Hepatocyte (in vitro differentiated cells): ENCODE data around the gene APOOL.

Experiments used
- CTCF ChIP-seq: fragments of 200-600 bp; sonication (generic); IDR thresholded peaks from 2 replicates; pipeline ENCODE4 v1.5.1; 2016; ENCODE audit warnings: antibody characterized with exemption, mild to moderate bottlenecking; ENCODE audit not compliant: poor library complexity
- EZH2 ChIP-seq: fragments of 200-600 bp; sonication (generic); IDR thresholded peaks from 2 replicates; pipeline ENCODE4 v1.6.1; 2016; ENCODE audit warnings: antibody characterized with exemption, mild to moderate bottlenecking, borderline replicate concordance

GRCh38 chrX:85017721-85018120 lies 14.0 kb downstream of the APOOL start:
- TF ChIP-seq CTCF, result no peak
- no peak for TF ChIP-seq EZH2
